Stomach (tissue), 4 donors: ENCODE measurements around the gene LPIN3.

Source experiments
- EP300 ChIP-seq: sonication (generic); formaldehyde crosslinking; IDR thresholded peaks from one replicate; pipeline ENCODE4 v1.6.1; 2017; ENCODE audit warnings: antibody characterized with exemption
- POLR2A ChIP-seq, 4 donors: fragments of 450-650 bp; IDR thresholded peaks; one replicate each; pipeline ENCODE4 v1.6.1; 2016; ENCODE audit warnings: antibody characterized with exemption in 4 of 4, control low read depth in 2 of 4, mild to moderate bottlenecking in 1 of 4, moderate library complexity in 1 of 4
- TF ChIP-seq, protein P1 (sequence below), 7 experiments: fragments of 450-650 bp in 4 of 7; fragments of 200-600 bp in 3 of 7; sonication (generic) in 3 of 7; IDR thresholded peaks; one replicate each; pipeline ENCODE4 v1.5.1; 2016 to 2019; ENCODE audit warnings: antibody characterized with exemption in 7 of 7, control low read depth in 2 of 7, mild to moderate bottlenecking in 1 of 7

GRCh38 chr20:41393705-41394066 lies 53.1 kb downstream of the LPIN3 start:
- TF ChIP-seq, protein P1, sequence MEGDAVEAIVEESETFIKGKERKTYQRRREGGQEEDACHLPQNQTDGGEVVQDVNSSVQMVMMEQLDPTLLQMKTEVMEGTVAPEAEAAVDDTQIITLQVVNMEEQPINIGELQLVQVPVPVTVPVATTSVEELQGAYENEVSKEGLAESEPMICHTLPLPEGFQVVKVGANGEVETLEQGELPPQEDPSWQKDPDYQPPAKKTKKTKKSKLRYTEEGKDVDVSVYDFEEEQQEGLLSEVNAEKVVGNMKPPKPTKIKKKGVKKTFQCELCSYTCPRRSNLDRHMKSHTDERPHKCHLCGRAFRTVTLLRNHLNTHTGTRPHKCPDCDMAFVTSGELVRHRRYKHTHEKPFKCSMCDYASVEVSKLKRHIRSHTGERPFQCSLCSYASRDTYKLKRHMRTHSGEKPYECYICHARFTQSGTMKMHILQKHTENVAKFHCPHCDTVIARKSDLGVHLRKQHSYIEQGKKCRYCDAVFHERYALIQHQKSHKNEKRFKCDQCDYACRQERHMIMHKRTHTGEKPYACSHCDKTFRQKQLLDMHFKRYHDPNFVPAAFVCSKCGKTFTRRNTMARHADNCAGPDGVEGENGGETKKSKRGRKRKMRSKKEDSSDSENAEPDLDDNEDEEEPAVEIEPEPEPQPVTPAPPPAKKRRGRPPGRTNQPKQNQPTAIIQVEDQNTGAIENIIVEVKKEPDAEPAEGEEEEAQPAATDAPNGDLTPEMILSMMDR (IDR thresholded peaks at IDR 0.05) = no peak
- TF ChIP-seq POLR2A (IDR thresholded peaks at IDR 0.05) (no peak), EP300 (no peak)
